ENCODE measurements around the gene ZSCAN9.
A peak's percentile ranks its signal among the peaks of the same experiment; 100 is the strongest.

Gene ZSCAN9

GRCh38 chr6:28274888-28275287 lies 49.8 kb downstream of the ZSCAN9 start:
- Histone ChIP-seq H3F3A (ENCODE audit: insufficient read depth, low read length) (no peaks in the 10 kb centered on the region), H2AFZ (ENCODE audit: low read length) (no peak overlapping the region), H3K9me3 (replicated peaks; ENCODE audit: insufficient read depth, low read length) (no peaks in the 10 kb centered on the region), H3K27ac (ENCODE audit: low read length) (no peak overlapping the region), H4K20me1 (ENCODE audit: insufficient read depth, low read length) (no peaks in the 10 kb centered on the region), H3K27me3 (replicated peaks; ENCODE audit: insufficient read depth, low read length) (no peaks in the 10 kb centered on the region), H3K4me1 (ENCODE audit: low read length) (no peaks in the 10 kb centered on the region), H3K79me2 (ENCODE audit: low read length) (no peaks in the 10 kb centered on the region), H3K4me3 (ENCODE audit: low read length) (no peak overlapping the region), H3K9ac (ENCODE audit: low read length) (no peak overlapping the region), H3K9me2 (replicated peaks; ENCODE audit: insufficient read depth, low read length) (no peaks in the 10 kb centered on the region), H3K36me3 (replicated peaks; ENCODE audit: insufficient read depth, low read length) (0 out of 2 replicates have a peak, but pooled peaks cover 4% of the 10 kb centered on the region), H3K4me2 (ENCODE audit: low read depth, low read length) (no peak overlapping the region)
- DNase-seq, result no peak
- TF ChIP-seq EZH2 (optimal IDR thresholded peaks at IDR 0.05; ENCODE audit: low read depth, low read length) (no peak), EZH2phosphoT487 (IDR thresholded peaks at IDR 0.05; ENCODE audit: low read length) (no peak)
- TF ChIP-seq, protein P1, sequence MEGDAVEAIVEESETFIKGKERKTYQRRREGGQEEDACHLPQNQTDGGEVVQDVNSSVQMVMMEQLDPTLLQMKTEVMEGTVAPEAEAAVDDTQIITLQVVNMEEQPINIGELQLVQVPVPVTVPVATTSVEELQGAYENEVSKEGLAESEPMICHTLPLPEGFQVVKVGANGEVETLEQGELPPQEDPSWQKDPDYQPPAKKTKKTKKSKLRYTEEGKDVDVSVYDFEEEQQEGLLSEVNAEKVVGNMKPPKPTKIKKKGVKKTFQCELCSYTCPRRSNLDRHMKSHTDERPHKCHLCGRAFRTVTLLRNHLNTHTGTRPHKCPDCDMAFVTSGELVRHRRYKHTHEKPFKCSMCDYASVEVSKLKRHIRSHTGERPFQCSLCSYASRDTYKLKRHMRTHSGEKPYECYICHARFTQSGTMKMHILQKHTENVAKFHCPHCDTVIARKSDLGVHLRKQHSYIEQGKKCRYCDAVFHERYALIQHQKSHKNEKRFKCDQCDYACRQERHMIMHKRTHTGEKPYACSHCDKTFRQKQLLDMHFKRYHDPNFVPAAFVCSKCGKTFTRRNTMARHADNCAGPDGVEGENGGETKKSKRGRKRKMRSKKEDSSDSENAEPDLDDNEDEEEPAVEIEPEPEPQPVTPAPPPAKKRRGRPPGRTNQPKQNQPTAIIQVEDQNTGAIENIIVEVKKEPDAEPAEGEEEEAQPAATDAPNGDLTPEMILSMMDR (IDR thresholded peaks at IDR 0.05; ENCODE audit: low read length), result no peak

DNA sequence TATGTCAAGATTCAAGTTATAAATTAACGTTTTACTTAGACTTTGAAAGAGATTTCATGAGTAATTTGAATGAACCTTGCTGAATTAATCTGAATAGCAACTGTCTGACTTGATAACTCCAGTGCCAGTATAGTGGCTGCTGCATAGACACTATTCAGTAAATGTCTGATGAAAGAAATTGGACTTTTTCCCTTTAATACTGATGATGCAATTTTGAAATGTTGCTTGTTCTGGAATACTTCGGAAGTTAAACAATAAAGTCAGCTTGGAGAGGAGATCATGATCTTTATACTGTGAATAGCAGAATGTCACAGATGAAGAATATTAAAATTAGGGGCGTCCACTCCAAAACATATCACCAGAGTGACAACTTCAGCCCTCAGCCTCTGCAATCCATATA lies 52.7 kb downstream of the ZSCAN9 start:
- H3K4me1 ChIP-seq (ENCODE audit: low read length), result no peaks in the 10 kb centered on the region
- H2AFZ ChIP-seq (ENCODE audit: low read length), result no peak overlapping the region
- H3K27ac ChIP-seq (ENCODE audit: low read length), result no peak overlapping the region
- no peak for DNase-seq
- H3K9me2 ChIP-seq (replicated peaks; ENCODE audit: insufficient read depth, low read length), result no peaks in the 10 kb centered on the region
- H3K36me3 ChIP-seq (replicated peaks; ENCODE audit: insufficient read depth, low read length), result no peaks in the 10 kb centered on the region
- no peaks in the 10 kb centered on the region for H3F3A ChIP-seq (ENCODE audit: insufficient read depth, low read length)
- no peak overlapping the region for H3K9ac ChIP-seq (ENCODE audit: low read length)
- no peak overlapping the region for H3K4me2 ChIP-seq (ENCODE audit: low read depth, low read length)
- no peaks in the 10 kb centered on the region for H4K20me1 ChIP-seq (ENCODE audit: insufficient read depth, low read length)
- TF ChIP-seq, protein P1 (IDR thresholded peaks at IDR 0.05; ENCODE audit: low read length), result no peak
- TF ChIP-seq EZH2 (optimal IDR thresholded peaks at IDR 0.05; ENCODE audit: low read depth, low read length), result no peak
- TF ChIP-seq EZH2phosphoT487 (IDR thresholded peaks at IDR 0.05; ENCODE audit: low read length), result no peak
- H3K79me2 ChIP-seq (ENCODE audit: low read length), result no peaks in the 10 kb centered on the region
- no peaks in the 10 kb centered on the region for H3K27me3 ChIP-seq (replicated peaks; ENCODE audit: insufficient read depth, low read length)
- H3K4me3 ChIP-seq (ENCODE audit: low read length), result no peak overlapping the region
- H3K9me3 ChIP-seq (replicated peaks; ENCODE audit: insufficient read depth, low read length), result no peaks in the 10 kb centered on the region

DNA sequence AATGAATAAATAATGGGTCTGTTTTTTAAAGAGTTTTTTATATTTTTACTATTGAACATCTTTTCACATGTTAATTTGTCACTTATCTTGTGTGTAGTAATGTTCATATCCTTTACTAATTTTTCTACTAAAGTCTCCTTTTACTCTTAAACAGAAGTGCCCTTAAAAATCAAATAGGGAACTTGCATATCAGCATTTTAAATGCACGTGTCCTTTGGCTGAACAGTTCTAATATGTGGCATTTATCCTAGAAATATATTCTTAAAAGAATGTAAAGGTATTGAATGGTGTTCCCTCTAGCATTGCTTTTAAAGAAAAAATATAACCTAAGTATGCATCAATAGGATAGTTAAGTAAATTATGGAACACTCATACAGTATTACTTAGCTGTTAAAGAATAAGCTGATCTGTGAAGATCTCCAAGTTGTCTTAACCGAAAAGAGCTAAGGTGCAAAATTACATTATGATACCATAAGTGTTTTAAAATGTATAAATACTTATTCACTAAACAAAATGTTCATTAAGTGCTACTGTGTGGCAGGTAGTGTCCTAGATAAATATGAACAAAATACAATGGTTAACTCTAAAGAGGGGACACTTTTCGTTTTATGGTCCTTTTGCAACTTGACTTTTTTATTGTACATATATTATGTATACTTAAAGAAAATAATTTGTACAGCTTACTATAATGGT lies 55.7 kb downstream of the ZSCAN9 start:
- Histone ChIP-seq H3K36me3 (replicated peaks; ENCODE audit: insufficient read depth, low read length) (no peaks in the 10 kb centered on the region), H3K27me3 (replicated peaks; ENCODE audit: insufficient read depth, low read length) (no peaks in the 10 kb centered on the region), H3K9me3 (replicated peaks; ENCODE audit: insufficient read depth, low read length) (no peaks in the 10 kb centered on the region), H3K4me2 (ENCODE audit: low read depth, low read length) (peak overlapping the region; percentile 72), H3K79me2 (ENCODE audit: low read length) (no peaks in the 10 kb centered on the region), H3K4me1 (ENCODE audit: low read length) (no peaks in the 10 kb centered on the region), H3K9me2 (replicated peaks; ENCODE audit: insufficient read depth, low read length) (no peaks in the 10 kb centered on the region), H3F3A (ENCODE audit: insufficient read depth, low read length) (no peaks in the 10 kb centered on the region), H3K4me3 (ENCODE audit: low read length) (peak overlapping the region; percentile 64), H3K27ac (ENCODE audit: low read length) (no peak overlapping the region), H4K20me1 (ENCODE audit: insufficient read depth, low read length) (no peaks in the 10 kb centered on the region), H3K9ac (ENCODE audit: low read length) (peak overlapping the region; percentile 31; the same call in 1 of the 2 replicates), H2AFZ (ENCODE audit: low read length) (peak overlapping the region; percentile 72)
- TF ChIP-seq EZH2phosphoT487 (IDR thresholded peaks at IDR 0.05; ENCODE audit: low read length), result no peak
- TF ChIP-seq, protein P1 (IDR thresholded peaks at IDR 0.05; ENCODE audit: low read length), result no peak
- no peak for TF ChIP-seq EZH2 (optimal IDR thresholded peaks at IDR 0.05; ENCODE audit: low read depth, low read length)
- no peak for DNase-seq
